VCaP (cell line): ENCODE results near the gene CLEC4M.
"Not testable (repeated sequence)": the region's sequence is repeated elsewhere in the genome, so short reads cannot be mapped to it uniquely, and the experiment has no call there.

Experiments used
- H3K27ac ChIP-seq: fragments of 450-650 bp; 2 replicates; pipeline ENCODE4 v1.5.1; 2017
- TF ChIP-seq, protein P1 (sequence below): fragments of 450-650 bp; conservative IDR thresholded peaks from 2 replicates; pipeline ENCODE4 v1.5.1; 2017; ENCODE audit warnings: mild to moderate bottlenecking, moderate library complexity

CLEC4M gene

DNA sequence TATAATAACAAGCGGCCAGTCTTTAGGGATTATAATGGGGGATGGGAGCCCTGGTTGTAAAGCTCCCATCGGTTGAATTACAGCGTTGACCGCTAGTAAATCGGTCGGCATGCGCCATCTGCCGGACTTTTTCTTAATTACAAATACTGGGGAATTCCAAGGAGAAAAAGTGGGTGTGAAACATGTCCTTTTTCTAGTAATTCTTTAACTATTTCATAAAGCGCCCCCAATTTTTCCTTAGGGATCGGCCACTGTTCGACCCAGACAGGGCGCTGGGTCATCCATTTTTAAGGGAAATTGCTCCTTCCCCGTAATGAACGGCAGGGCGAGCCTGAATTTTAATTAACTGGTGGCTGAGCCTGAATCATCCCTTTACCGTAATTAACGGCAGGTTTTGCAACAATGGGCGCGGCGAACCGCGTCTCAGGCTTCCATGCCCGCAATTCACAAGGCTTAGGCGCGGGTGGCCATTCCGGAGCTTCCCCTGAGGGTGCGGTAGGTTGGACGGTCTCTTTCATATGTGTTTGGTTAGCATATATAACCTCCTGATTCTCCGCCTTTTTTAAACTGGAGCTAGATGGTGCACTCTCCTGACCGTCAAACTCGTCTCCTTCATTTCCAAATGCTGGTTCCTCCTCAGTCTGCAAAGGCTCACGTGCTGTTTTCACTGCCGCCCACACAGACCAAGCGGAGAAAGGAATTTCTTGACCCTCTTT lies 36.8 kb downstream of the CLEC4M start:
- TF ChIP-seq, protein P1, sequence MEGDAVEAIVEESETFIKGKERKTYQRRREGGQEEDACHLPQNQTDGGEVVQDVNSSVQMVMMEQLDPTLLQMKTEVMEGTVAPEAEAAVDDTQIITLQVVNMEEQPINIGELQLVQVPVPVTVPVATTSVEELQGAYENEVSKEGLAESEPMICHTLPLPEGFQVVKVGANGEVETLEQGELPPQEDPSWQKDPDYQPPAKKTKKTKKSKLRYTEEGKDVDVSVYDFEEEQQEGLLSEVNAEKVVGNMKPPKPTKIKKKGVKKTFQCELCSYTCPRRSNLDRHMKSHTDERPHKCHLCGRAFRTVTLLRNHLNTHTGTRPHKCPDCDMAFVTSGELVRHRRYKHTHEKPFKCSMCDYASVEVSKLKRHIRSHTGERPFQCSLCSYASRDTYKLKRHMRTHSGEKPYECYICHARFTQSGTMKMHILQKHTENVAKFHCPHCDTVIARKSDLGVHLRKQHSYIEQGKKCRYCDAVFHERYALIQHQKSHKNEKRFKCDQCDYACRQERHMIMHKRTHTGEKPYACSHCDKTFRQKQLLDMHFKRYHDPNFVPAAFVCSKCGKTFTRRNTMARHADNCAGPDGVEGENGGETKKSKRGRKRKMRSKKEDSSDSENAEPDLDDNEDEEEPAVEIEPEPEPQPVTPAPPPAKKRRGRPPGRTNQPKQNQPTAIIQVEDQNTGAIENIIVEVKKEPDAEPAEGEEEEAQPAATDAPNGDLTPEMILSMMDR, result peak; percentile 64
- no peak overlapping the region for H3K27ac ChIP-seq

DNA sequence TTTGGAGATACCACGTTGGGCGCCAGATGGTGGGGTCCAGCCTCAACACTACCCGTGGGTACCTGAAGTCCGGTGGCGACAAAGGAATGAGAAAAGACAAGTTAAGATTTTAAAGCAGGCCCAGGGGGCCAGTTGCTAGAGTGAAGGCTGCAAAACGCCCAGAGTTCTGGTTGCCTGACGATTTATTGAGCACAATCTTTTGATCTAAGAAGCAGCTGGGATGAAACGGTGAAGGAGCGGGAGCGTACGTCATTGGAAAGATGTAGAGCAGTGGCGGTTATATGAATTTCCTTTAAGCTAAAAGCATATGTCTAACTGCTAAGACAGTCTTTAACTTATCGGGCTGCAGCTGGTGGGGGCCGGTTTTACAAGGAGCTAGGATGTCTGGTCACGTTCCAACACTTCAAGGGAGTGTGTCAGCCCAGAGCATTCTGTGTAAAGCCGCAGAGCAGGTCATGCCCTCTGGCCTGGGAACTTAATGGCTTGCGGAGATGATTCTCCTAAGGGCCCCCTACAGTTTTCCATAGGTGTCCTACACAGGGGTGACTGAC lies 38.1 kb downstream of the CLEC4M start:
- TF ChIP-seq, protein P1, result no peak
- no peak overlapping the region for H3K27ac ChIP-seq

DNA sequence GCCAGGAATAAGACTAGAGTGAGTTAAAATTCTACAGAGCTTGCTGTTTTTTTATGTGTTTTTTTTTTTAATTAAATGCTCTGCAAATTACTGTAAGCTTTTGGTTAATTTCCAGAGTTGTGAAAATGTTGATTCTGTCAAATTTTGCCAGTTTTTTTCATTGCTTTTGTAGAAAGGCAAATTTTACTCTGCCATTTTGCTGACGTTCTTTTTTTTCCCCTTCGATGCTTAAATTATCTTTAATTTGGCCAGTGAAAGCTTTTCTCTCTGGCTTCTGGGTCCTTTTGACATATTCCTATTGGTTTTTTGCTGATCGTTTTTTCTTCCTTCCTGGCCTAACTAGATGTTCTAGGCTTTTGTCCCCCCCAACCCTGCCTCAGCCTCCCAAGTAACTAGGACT lies 43.2 kb downstream of the CLEC4M start:
- H3K27ac ChIP-seq, result no peak overlapping the region

DNA sequence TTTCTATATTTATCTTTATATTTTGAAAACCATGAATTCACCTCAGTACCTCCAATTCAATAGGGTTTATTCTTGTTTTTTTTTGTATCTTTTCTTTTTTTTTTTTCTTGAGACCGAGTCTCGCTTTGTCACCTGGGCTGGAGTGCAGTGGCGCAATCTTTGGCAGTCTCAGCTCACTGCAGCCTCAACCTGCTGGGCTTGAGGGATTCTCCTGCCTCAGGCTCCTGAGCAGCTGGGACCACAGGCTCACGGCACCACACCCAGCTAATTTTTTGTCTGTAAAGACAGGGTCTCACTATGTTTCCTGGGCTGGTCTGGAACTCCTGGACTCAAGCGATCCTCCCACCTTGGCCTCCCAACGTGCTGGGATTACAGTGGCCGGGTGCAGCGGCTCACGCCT lies 43.8 kb downstream of the CLEC4M start:
- TF ChIP-seq, protein P1, result no peak
- no peak overlapping the region for H3K27ac ChIP-seq

More for the DNA sequence above, 43.2 kb downstream of the CLEC4M start:
- TF ChIP-seq, protein P1, result no peak

DNA sequence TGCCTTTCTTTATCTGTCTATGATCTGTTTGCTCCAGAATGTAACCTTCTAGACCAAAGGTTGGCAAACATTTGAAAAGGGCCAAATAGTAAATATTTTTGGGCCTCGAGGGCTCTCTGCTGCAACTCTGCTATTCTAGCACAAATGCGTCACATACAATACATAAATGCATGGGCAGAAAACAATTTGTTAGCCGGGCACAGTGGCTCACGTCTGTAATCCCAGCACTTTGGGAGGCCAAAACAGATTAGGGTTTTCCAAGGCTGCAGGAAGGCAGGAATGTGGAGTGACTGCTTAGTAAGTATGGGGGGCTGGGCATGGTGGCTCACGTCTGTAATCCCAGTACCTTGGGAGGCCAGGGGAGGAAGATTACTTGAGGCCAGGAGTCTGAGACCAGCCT lies 45.1 kb downstream of the CLEC4M start:
- H3K27ac ChIP-seq, result no peak overlapping the region
- TF ChIP-seq, protein P1, result no peak

GRCh38 chr19:7811989-7812388 lies 48.9 kb downstream of the CLEC4M start:
- no peak overlapping the region for H3K27ac ChIP-seq
- TF ChIP-seq, protein P1, result no peak

GRCh38 chr19:7815325-7815724 lies 52.3 kb downstream of the CLEC4M start:
- TF ChIP-seq, protein P1, result no peak
- H3K27ac ChIP-seq, result no peak overlapping the region

DNA sequence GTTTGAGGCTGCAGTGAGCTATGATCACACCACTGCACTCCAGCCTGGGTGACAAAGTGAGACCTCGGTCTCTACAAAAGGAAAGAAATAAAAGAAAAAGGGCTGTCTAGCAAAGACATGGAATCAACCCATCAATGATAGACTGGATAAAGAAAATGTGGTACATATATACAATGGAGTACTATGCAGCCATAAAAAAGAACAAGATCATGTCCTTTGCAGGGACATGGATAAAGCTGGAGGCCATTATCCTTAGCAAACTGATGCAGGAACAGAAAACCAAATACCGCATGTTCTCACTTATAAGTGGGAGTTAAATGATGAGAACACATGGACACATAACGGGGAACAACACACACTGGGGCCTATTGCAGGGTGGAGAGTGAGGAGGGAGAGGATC lies 53.0 kb downstream of the CLEC4M start:
- not testable (repeated sequence) for H3K27ac ChIP-seq
